ENCODE results near the gene ACTA1.

ACTA1 gene

GRCh38 chr1:229383961-229384360 lies 49.9 kb downstream of the ACTA1 start:
- TF ChIP-seq PAX5 (IDR thresholded peaks at IDR 0.05; ENCODE audit: insufficient read depth, low read length, severe bottlenecking), result no peak
- no peak for TF ChIP-seq SPI1 (IDR thresholded peaks at IDR 0.05; ENCODE audit: low read depth, low read length)
- no peak for TF ChIP-seq POU2F2 (IDR thresholded peaks at IDR 0.05; ENCODE audit: low read depth, low read length)
- no peak for TF ChIP-seq POLR2A (IDR thresholded peaks at IDR 0.05; ENCODE audit: low read depth, low read length)
- no peak for TF ChIP-seq POLR2AphosphoS5 (IDR thresholded peaks at IDR 0.05; ENCODE audit: low read depth, low read length)
- TF ChIP-seq TAF1 (IDR thresholded peaks at IDR 0.05; ENCODE audit: low read depth, low read length), result no peak
- DNase-seq (ENCODE audit: insufficient read length, low spot score) (no peak), FAIRE-seq (no peak)

- FAIRE-seq (no peak), DNase-seq (ENCODE audit: insufficient read length, low spot score) (no peak)
- TF ChIP-seq POLR2AphosphoS5 (IDR thresholded peaks at IDR 0.05; ENCODE audit: low read depth, low read length) (no peak), PAX5 (IDR thresholded peaks at IDR 0.05; ENCODE audit: insufficient read depth, low read length, severe bottlenecking) (no peak), SPI1 (IDR thresholded peaks at IDR 0.05; ENCODE audit: low read depth, low read length) (no peak), TAF1 (IDR thresholded peaks at IDR 0.05; ENCODE audit: low read depth, low read length) (no peak), POU2F2 (IDR thresholded peaks at IDR 0.05; ENCODE audit: low read depth, low read length) (no peak), POLR2A (IDR thresholded peaks at IDR 0.05; ENCODE audit: low read depth, low read length) (no peak)
These were observed 50.7 kb downstream of the ACTA1 start for GRCh38 chr1:229383188-229383587.
